Activated CD4-positive, alpha-beta T cell treated with anti-CD3 and anti-CD28 coated beads, Interleukin-2, Interleukin-6, amounts not matched to agents 100 ng/mL and 50 ng/mL, durations not matched to agents 16 hours and 8 hours (primary cell): ENCODE measurements around the gene FOXO1.

Experiments used
- DNase-seq: peaks from one replicate; pipeline ENCODE4 v3.0.0-alpha.2; 2020

FOXO1 gene

GRCh38 chr13:40572961-40573360 lies 93.5 kb downstream of the FOXO1 start:
- DNase-seq = no peak

DNA sequence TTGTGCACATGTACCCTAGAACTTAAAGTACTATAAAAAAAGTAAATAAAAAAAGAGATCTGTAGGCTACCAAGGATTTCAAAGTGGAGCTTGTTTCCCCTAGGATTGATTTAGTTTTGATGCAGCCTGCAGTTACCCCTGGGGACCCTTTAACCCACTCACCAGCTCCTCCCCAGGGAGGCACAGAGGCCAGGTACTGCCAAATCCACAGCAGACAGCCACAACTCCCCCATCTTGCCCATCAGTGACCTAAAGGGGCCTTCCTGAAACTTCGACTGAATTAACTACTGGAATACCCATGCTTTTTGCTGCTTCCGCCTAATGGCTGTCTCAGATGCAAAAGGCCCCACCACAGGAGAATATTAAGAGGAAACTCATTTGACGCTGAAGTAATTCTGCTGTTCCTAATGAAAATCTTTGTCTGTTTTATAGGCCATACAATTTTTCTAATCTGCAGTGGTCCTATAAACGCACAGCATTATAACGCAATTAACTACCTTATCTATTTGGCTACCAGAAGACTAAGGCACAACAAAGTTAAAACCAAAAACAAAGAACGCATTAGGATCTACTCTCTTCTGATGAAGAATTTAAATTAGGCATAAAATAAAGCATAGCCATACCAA lies 95.0 kb downstream of the FOXO1 start:
- no peak for DNase-seq

DNA sequence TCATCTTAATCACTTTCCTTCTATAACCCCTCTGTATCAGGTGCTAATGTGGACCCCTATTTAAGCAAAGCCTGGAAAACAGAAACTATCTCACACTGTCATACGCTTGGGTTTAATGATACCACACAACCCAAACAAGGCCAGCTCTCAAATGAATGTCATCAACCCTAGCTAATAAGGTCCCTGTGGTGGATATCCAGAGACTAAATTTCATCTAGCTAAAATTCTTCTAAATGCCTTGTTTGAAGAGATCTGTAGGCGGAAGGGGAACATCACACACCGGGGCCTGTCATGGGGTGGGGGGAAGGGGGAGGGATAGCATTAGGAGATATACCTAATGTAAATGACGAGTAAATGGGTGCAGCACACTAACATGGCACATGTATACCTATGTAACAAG lies 95.5 kb downstream of the FOXO1 start:
- DNase-seq = no peak

- no peak for DNase-seq
Measured at GRCh38 chr13:40569024-40569350, 97.5 kb downstream of the FOXO1 start.

- DNase-seq = no peak
Measured at GRCh38 chr13:40568246-40569023, 98.0 kb downstream of the FOXO1 start.

DNA sequence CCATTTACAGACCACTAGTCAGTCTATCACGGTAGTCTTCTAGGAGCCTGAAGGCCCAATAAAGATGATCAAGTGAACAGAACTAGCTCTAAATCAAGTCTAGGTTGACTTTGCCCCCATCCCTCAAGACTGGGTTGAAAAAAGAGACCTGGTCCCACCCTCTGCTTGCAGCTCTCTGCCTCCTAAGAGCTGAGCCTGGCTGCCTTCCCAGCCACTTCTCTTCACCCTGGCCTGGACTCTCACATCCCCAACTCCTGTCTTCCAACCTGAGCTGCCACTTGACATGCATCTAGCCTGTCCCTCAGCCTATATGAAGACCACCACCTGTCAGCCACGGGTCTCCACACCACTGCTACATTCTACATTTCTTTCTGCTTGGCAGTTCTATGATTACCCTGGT lies 99.6 kb downstream of the FOXO1 start:
- DNase-seq = no peak

DNA sequence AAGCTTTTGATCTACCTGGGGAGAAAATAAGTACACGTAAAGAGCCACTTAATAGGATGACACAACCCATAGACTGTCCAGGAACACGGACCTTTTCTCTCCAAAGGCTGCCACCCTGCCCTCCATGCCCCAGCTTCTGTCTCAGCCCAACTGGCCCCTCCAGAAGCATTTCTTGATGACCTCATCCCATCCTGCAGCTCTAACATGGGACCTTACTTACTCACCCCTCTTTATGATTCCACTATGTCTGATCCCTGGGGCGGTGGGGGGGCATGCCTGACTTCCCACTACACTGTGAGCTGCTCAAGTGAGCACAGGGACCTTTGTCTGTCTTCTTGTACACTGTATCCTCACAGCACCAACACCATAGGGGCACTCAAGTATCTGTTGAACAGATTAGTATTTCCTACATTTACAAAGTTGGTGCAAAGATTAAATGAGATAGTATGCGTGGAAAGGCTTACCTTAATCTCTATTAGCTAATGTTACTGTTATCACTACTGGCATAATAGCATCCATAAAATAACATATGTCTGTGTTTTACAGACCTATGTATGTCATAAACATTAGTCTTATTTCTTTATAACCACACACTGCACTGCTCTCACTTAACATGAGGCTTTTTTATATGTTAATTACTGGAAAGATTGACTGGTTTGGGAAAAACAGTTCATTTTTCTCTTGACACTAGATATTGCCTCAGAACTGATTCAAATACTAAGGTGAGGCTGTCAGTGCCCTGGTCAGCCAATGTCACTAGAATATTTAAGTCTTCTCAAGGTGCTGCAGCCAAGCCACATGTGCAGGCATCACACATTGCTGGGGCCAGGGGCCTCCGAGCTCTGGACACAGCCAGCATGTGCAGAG lies 100.9 kb downstream of the FOXO1 start:
- DNase-seq = no peak

GRCh38 chr13:40564342-40565001 lies 102.0 kb downstream of the FOXO1 start:
- DNase-seq = no peak

DNA sequence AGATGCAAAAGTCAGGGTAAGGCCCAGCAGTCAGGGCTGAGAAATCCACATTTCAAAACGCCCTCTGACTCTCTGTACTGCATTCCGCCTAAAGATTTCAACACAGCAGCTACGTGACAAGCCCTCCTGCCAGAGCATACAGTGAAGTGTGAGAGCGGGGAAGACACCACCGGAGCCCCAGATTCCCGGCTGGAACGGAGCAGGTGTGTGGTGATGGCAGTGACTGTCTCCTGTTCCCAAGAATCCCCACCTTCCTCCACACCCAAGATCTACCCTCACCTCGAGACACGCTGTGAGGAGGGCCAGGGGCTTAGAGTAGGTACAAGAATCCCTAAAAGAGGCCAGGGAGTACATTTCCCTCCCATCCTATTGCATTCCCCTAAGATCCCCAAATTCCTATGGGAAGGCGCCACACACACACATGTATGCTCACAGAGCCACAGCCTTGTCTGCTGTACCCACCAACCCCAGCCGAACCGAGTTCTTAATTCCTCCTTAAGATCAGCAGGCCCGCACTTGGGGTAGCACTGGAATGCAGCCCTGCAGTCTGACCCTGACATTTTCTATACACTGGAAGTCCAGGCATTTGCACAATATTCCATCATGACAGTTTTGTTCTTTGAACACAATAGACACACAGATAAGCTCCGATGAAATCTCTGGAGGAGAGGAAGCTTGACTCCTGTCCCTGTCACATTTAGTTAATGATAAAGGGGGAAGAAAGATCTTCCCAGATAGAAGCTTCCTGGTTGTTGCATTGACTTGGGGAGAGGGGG lies 102.9 kb downstream of the FOXO1 start:
- no peak for DNase-seq

DNA sequence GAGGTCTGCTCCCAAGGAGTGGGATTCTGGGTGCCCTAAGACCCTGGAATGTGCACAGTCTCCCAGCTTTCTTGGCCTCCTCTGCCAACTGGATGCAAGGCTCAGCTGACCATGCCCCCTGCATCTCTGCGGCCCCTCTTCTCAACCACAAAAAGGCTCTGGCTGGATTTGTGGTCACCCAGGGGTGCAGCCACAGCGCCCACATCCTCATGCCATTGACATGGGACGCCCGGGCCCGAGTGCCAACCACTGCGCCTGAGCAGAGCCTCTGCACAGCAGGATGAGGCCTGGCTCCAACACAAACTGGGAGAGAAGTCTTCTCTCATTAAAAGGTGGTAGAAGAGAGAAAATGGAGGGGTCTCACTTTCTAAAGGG lies 103.5 kb downstream of the FOXO1 start:
- DNase-seq = peak; percentile 44

DNA sequence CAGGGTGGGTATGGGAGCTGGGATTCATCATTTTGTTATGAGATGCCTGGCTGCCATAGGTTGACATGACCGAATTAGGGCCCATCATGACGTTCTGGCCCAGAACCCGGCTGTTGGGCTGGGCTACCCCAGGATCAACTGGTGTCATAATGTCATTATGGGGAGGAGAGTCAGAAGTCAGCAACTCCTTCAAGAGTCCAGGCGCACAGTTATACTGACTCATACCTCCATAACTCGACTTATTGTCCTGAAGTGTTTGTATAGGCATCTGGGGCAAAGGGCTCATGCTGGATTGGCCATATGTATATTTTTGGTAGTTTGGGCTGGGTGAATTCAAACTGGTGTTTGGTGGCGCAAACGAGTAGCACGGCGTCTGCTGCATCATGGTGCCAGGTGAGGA lies 106.5 kb downstream of the FOXO1 start:
- DNase-seq = no peak

GRCh38 chr13:40558656-40559055 lies 107.8 kb downstream of the FOXO1 start:
- no peak for DNase-seq

DNA sequence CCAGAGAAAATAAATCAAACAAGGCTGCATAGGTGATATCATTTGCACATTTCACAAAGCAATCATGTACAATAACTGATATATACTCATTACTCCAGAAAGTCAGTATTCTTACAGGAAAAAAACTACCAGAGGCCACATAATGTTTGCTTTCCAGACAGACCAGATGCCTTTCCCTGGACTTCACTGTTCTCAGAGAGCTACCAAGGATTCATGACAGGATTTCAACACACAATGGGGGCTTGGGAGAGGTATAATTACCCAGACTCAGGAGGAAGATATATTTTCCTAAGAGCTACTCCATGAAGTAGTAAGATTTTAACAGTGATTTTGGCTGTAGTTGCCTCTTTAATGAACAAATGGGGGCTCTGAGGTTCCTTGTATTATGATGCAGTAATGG lies 110.0 kb downstream of the FOXO1 start:
- DNase-seq = no peak

DNA sequence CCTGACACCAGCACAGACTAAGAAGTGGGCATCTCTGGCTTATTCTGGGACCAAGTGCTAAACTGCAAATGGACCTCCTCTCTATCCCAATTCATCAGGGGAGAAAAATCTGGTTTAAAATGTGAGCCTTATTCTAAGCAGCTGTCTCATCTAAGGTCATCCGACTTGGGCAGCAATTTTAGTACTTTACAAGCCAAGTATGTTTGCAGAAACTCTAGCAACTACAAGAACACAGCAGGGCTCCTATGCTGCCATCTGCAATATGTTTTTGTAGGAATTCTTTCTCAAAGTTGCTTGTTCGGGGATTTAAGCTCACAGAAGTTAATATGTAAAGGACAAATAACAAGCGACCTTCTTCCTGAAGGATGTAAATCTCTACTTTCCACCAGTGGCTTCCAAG lies 113.1 kb downstream of the FOXO1 start:
- no peak for DNase-seq

DNA sequence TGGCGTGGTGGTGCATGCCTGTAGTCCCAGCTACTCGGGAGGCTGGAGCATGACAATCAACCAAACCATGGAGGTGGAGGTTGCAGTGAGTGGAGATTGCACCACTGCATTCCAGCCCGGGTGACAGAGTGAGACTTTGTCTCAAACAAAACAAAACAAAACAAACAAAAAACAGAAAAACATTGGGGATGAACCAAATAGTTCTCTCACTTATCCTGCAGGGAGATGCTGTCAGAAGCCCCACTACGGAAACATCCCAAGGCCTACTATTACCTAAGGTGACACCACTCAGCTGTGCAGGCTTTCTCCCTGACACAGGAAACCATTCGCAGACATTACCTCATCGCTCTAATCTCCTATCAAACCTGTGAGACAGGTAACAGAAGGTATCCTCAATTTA lies 113.5 kb downstream of the FOXO1 start:
- DNase-seq = no peak

DNA sequence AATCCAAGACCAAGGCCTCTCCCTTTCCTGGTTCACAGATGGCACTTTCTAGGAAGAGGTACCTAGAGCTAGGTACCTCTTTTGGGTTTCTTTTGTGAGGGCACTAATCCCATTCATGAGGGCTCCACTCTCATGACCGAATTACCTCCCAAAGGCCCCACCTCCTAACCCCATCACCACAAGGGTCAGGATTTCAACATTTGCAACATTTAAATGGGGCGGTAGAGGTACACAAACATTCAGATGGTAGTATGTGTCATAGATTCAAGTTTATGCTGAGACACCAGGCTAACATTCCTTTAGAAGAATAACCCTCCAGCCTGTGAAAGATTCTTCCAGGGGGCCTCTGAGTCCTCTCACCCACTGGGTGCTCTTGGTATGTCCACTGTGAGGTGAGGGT lies 116.3 kb downstream of the FOXO1 start:
- DNase-seq = no peak

DNA sequence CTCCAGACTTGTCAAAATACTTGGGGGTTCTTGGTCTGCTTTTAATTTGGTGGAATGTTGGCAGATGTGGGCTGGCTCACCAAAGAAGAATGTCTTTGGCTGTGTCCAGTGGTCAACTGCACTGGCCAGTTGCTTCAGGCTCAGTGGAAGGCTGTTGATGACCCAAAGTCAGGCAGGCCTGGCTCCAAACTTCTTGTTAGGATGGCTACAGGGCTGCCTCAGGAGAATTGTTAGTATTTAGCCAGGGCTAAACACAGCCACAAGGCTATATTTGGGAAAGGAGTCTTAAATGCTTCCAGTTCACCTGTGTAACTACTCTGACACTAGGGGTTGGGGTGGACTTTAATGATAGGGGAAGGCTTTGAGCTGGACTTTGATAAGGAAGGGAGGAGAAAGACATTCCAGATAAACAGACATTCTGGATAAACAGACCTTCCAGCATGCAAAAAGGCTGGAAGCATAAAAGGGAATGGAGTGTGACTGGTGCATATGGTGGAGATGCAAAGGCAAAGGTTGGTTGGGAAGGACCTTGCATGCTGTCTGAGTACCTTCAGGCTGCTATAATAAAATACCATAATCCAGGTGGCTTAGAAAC lies 116.8 kb downstream of the FOXO1 start:
- no peak for DNase-seq

DNA sequence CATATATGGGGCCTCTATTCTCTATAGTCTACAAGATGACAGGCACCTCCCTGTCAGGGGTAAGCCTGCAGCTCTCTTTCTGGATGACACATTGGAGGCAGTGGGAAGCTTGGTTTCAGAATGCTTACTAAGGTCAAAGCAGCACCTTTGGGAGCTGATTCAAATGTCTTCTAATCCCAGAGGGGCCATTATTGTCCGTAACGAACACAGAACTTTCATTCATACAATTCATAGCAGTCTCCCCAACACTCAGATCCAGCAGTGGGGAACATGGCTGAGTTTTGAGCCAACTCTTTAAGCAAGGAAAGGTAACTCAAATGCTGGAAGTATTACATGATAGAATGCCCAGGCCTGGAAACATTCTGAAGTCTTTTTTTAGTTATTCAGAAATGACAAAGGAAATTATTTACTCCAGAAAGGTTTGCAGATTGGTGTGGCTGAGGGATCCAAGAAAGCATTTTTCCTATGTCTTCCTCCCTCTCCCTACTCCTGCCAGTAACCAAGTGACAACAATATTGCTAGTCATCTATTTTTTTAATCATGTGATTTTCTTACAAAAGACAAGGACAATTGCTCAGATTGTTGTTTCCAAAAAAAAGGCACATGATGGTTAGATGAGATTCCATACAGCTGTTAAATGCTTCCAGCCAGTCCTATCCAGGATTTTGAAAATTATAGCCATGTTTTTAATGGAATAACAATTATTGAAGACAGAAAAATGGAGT lies 118.7 kb downstream of the FOXO1 start:
- no peak for DNase-seq

- no peak for DNase-seq
Measured at GRCh38 chr13:40546047-40546446, 120.4 kb downstream of the FOXO1 start.

- DNase-seq = no peak
Measured at GRCh38 chr13:40540328-40541044, 126.0 kb downstream of the FOXO1 start.
